ENCODE data around the gene ZNF423.
"Not testable (repeated sequence)": the region's sequence is repeated elsewhere in the genome, so short reads cannot be mapped to it uniquely, and the experiment has no call there.

Gene ZNF423

GRCh38 chr16:49510654-49511305 is 345.1 kb downstream of the ZNF423 start:
- no peak for DNase-seq (ENCODE audit: low read depth)

GRCh38 chr16:49510141-49510540 is 345.8 kb downstream of the ZNF423 start:
- no peak for DNase-seq (ENCODE audit: low read depth)

GRCh38 chr16:49506058-49507013 is 349.6 kb downstream of the ZNF423 start:
- not testable (repeated sequence) for DNase-seq (ENCODE audit: low read depth)

GRCh38 chr16:49505556-49505955 is 350.4 kb downstream of the ZNF423 start:
- no peak for DNase-seq (ENCODE audit: low read depth)

- no peak for DNase-seq (ENCODE audit: low read depth)
Measured at GRCh38 chr16:49504626-49505025, 351.3 kb downstream of the ZNF423 start.

- no peak for DNase-seq (ENCODE audit: low read depth)
Measured at GRCh38 chr16:49504023-49504364, 351.9 kb downstream of the ZNF423 start.

GRCh38 chr16:49503256-49504022 is 352.5 kb downstream of the ZNF423 start:
- DNase-seq (ENCODE audit: low read depth) = no peak

- no peak for DNase-seq (ENCODE audit: low read depth)
Measured at GRCh38 chr16:49502136-49502881, 353.6 kb downstream of the ZNF423 start.

GRCh38 chr16:49499869-49500610 is 355.9 kb downstream of the ZNF423 start:
- DNase-seq (ENCODE audit: low read depth) = no peak

- no peak for DNase-seq (ENCODE audit: low read depth)
Measured at GRCh38 chr16:49499414-49499785, 356.5 kb downstream of the ZNF423 start.

- no peak for DNase-seq (ENCODE audit: low read depth)
Measured at GRCh38 chr16:49498666-49499413, 357.1 kb downstream of the ZNF423 start.

- no peak for DNase-seq (ENCODE audit: low read depth)
Measured at GRCh38 chr16:49498264-49498663, 357.6 kb downstream of the ZNF423 start.

- DNase-seq (ENCODE audit: low read depth) = no peak
Measured at GRCh38 chr16:49497466-49497865, 358.4 kb downstream of the ZNF423 start.

GRCh38 chr16:49496656-49497055 is 359.3 kb downstream of the ZNF423 start:
- no peak for DNase-seq (ENCODE audit: low read depth)

GRCh38 chr16:49495596-49496355 is 360.1 kb downstream of the ZNF423 start:
- DNase-seq (ENCODE audit: low read depth) = no peak

GRCh38 chr16:49494891-49495566 is 360.9 kb downstream of the ZNF423 start:
- no peak for DNase-seq (ENCODE audit: low read depth)

- DNase-seq (ENCODE audit: low read depth) = no peak
Measured at GRCh38 chr16:49494474-49494873, 361.4 kb downstream of the ZNF423 start.

GRCh38 chr16:49493836-49494235 is 362.1 kb downstream of the ZNF423 start:
- DNase-seq (ENCODE audit: low read depth) = no peak
